HCT116 (cell line): ENCODE results near the gene GIMAP4. TPM values are rescaled to one million over a fixed set of nuclear protein-coding genes. Genes with fewer than 3 reads are reported as not detected.

ENCODE experiments used
- ATAC-seq: fragments of 200-7000 bp; cut with Tn5 transposase; 2 replicates; pipeline ENCODE4 v1.9.1; 2020; ENCODE audit warnings: mild to moderate bottlenecking, moderate library complexity
- BruUV-seq: library from RNA; stranded (reverse); fragments of 400-500 nt; replicated peaks from 2 replicates; lab custom pipeline; 2021; lab: Mats Ljungman, UMichigan
- CTCF ChIA-PET: fragments of 300-600 bp; sonication (Branson Sonifier 250); formaldehyde crosslinking; loops from one replicate; lab custom pipeline; 2021; ENCODE audit warnings: antibody characterized with exemption; lab: Charles Lee
- POLR2A ChIA-PET: fragments of 300-600, 350-600 bp; sonication (Branson Sonifier 250); formaldehyde crosslinking; loops from one replicate; lab custom pipeline; 2021; ENCODE audit warnings: antibody characterized with exemption; lab: Charles Lee
- RAD21 ChIA-PET, 2 experiments: fragments of 300-600 bp; sonication (Branson Sonifier 250); formaldehyde crosslinking; loops; one replicate each; lab custom pipeline; 2023; ENCODE audit warnings: low total read pairs in 2 of 2; ENCODE audit not compliant: uncharacterized antibody in 2 of 2, unreplicated experiment in 2 of 2, low non-redundant PET in 1 of 2; lab: Charles Lee
- DNase-seq: peaks from one replicate; pipeline ENCODE4 v3.0.0-alpha.2; 2010; ENCODE audit warnings: low read depth, low spot score
- H2AFZ ChIP-seq: fragments of 200-600 bp; shearing (Covaris generic), sonication (generic); 2 replicates; pipeline ENCODE4 v1.6.1; 2017; ENCODE audit warnings: low read depth, mixed run types, mixed read lengths, antibody characterized with exemption, low read length; ENCODE audit not compliant: poor library complexity, severe bottlenecking
- H3K27ac ChIP-seq: 2 replicates; pipeline ENCODE4 v1.5.1; 2012; ENCODE audit warnings: low read depth, low read length
- H3K27me3 ChIP-seq: fragments of 200-600 bp; sonication (generic); 2 replicates; pipeline ENCODE4 v1.6.1; 2016; ENCODE audit warnings: mixed run types, low read length, mixed read lengths; ENCODE audit not compliant: insufficient read depth
- H3K36me3 ChIP-seq, 2 experiments: fragments of 200-500 bp in 1 of 2; fragments of 200-600 bp in 1 of 2; sonication (Bioruptor generic) in 1 of 2; sonication (generic) in 1 of 2; 2 replicates each; pipeline versions ENCODE4 v1.5.1 to v1.6.1; 2014 to 2016; ENCODE audit warnings: low read length in 2 of 2, inconsistent platforms in 1 of 2, mixed read lengths in 1 of 2, mixed run types in 1 of 2; ENCODE audit not compliant: insufficient read depth in 2 of 2, control insufficient read depth in 1 of 2
- H3K4me1 ChIP-seq, 2 experiments: fragments of 200-600 bp in 1 of 2; sonication (generic) in 1 of 2; 2 replicates each; pipeline versions ENCODE4 v1.5.1 to v1.6.1; 2012 to 2017; ENCODE audit warnings: low read length in 2 of 2, inconsistent platforms in 1 of 2, mild to moderate bottlenecking in 1 of 2, mixed read lengths in 1 of 2, mixed run types in 1 of 2, moderate library complexity in 1 of 2; ENCODE audit not compliant: insufficient read depth in 2 of 2, control insufficient read depth in 1 of 2
- H3K4me2 ChIP-seq: fragments of 200-600 bp; sonication (generic); 2 replicates; pipeline ENCODE4 v1.6.1; 2017; ENCODE audit warnings: mixed run types, low read length, mixed read lengths
- H3K4me3 ChIP-seq, 2 experiments: fragments of 200-600 bp in 1 of 2; sonication (generic) in 1 of 2; replicated peaks in 1 of 2; 2 replicates each; pipeline ENCODE4 v1.5.1; 2011 to 2016; ENCODE audit warnings: low read length in 2 of 2, control low read depth in 1 of 2, low read depth in 1 of 2, mild to moderate bottlenecking in 1 of 2, mixed read lengths in 1 of 2, mixed run types in 1 of 2
- H3K79me2 ChIP-seq: fragments of 200-600 bp; sonication (generic); 2 replicates; pipeline ENCODE4 v1.6.1; 2017; ENCODE audit warnings: mild to moderate bottlenecking, mixed run types, low read length, moderate library complexity, mixed read lengths; ENCODE audit not compliant: insufficient read depth
- H3K9ac ChIP-seq: fragments of 200-600 bp; sonication (generic); 2 replicates; pipeline ENCODE4 v1.6.1; 2016; ENCODE audit warnings: low read length, mixed read lengths
- H3K9me2 ChIP-seq: fragments of 200-600 bp; sonication (generic), shearing (Covaris generic); 2 replicates; pipeline ENCODE4 v1.6.1; 2017; ENCODE audit warnings: mixed run types, mild to moderate bottlenecking, moderate library complexity; ENCODE audit not compliant: insufficient read depth
- H3K9me3 ChIP-seq, 2 experiments: fragments of 200-500 bp in 1 of 2; fragments of 200-600 bp in 1 of 2; sonication (Bioruptor generic) in 1 of 2; sonication (generic) in 1 of 2; 2 replicates each; pipeline ENCODE4 v1.6.1; 2014 to 2017; ENCODE audit warnings: low read length in 2 of 2, mixed read lengths in 2 of 2, inconsistent platforms in 1 of 2, low read depth in 1 of 2, mild to moderate bottlenecking in 1 of 2, mixed run types in 1 of 2, moderate library complexity in 1 of 2; ENCODE audit not compliant: control insufficient read depth in 1 of 2, insufficient read depth in 1 of 2
- H4K20me1 ChIP-seq: fragments of 200-600 bp; sonication (generic), shearing (Covaris generic); 2 replicates; pipeline ENCODE4 v1.6.1; 2017; ENCODE audit warnings: mixed run types, mild to moderate bottlenecking, moderate library complexity; ENCODE audit not compliant: insufficient read depth
- CBX3 ChIP-seq: IDR thresholded peaks from 2 replicates; pipeline ENCODE4 v1.6.1; 2012; ENCODE audit warnings: low read depth
- CEBPB ChIP-seq: IDR thresholded peaks from 2 replicates; pipeline ENCODE4 v1.6.1; 2012; ENCODE audit warnings: low read depth
- EGR1 ChIP-seq: IDR thresholded peaks from 2 replicates; pipeline ENCODE4 v1.6.1; 2012; ENCODE audit warnings: low read depth
- FOSL1 ChIP-seq: IDR thresholded peaks from 2 replicates; pipeline ENCODE4 v1.6.1; 2012; ENCODE audit warnings: low read depth
- POLR2A ChIP-seq: IDR thresholded peaks from 2 replicates; pipeline ENCODE4 v1.7.0; 2011; ENCODE audit warnings: borderline replicate concordance; ENCODE audit not compliant: insufficient read depth, insufficient read length; ENCODE audit errors: extremely low read depth
- POLR2AphosphoS5 ChIP-seq: IDR thresholded peaks from 2 replicates; pipeline ENCODE4 v1.6.1; 2011; ENCODE audit warnings: mild to moderate bottlenecking, low read depth, low read length, moderate library complexity
- RAD21 ChIP-seq: IDR thresholded peaks from 2 replicates; pipeline ENCODE4 v1.6.1; 2012; ENCODE audit warnings: low read depth, mild to moderate bottlenecking
- SP1 ChIP-seq: IDR thresholded peaks from 2 replicates; pipeline ENCODE4 v1.6.1; 2012; ENCODE audit warnings: low read depth
- SRF ChIP-seq: IDR thresholded peaks from 2 replicates; pipeline ENCODE4 v1.6.1; 2012; ENCODE audit warnings: low read depth
- YY1 ChIP-seq: IDR thresholded peaks from 2 replicates; pipeline ENCODE4 v1.6.1; 2011; ENCODE audit warnings: low read length, low read depth, moderate library complexity, mild to moderate bottlenecking; ENCODE audit not compliant: insufficient replicate concordance; ENCODE audit errors: extremely low read depth
- ZNF274 ChIP-seq: fragments of 200-500 bp; sonication (Bioruptor generic); IDR thresholded peaks from 2 replicates; pipeline ENCODE4 v1.6.1; 2014; ENCODE audit warnings: mild to moderate bottlenecking, low read depth, low read length, inconsistent platforms
- intact Hi-C: fragments of 100-400 bp; cut with micrococcal nuclease; formaldehyde crosslinking; loops from 2 replicates; pipeline ENCODE4 v1.10.0; 2022
- total RNA-seq: library from RNA; stranded (reverse); gene quantifications from one replicate; pipeline ENCODE4 v1.2.1, GENCODE V29; 2021; ENCODE audit not compliant: unreplicated experiment
- TF ChIP-seq, protein P1 (sequence below): IDR thresholded peaks from 2 replicates; pipeline ENCODE4 v1.6.1; 2012; ENCODE audit warnings: low read depth
- TF ChIP-seq, protein P2 (sequence below): IDR thresholded peaks from 2 replicates; pipeline ENCODE4 v1.6.1; 2012
- TF ChIP-seq, protein P3 (sequence below), 3 experiments: fragments of 200-600 bp in 1 of 3; sonication (generic) in 1 of 3; IDR thresholded peaks in 2 of 3; conservative IDR thresholded peaks in 1 of 3; 2 replicates each; pipeline ENCODE4 v1.5.1; 2012 to 2017; ENCODE audit warnings: low read depth in 2 of 3, low read length in 2 of 3, antibody characterized with exemption in 1 of 3, borderline replicate concordance in 1 of 3, control low read depth in 1 of 3, mild to moderate bottlenecking in 1 of 3, mixed read lengths in 1 of 3, mixed run types in 1 of 3, moderate library complexity in 1 of 3; ENCODE audit not compliant: insufficient read depth in 1 of 3
- TF ChIP-seq, protein P4 (sequence below): IDR thresholded peaks from 2 replicates; pipeline ENCODE4 v1.6.1; 2012

Gene GIMAP4
- total RNA-seq, 1 experiment from 2014 or later: 0.49 TPM

DNA sequence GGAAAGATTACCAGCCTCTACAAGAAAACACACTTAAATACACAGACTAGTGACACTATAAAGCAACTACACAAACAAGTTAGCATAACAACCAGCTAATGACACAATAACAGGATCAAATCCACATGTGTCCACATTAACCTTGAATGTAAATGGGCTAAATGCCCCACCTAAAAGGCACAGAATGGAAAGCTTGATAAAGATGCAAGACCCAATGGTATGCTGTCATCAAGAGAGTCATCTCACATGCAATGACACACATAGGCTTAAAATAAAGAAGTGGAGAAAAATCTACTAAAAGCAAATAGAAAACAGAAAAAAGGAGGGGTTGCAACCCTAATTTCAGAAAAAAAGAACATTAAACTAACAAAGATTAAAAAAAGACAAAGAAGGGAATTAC lies 14.0 kb upstream of the GIMAP4 start:
- Histone ChIP-seq H3K27ac (no peak overlapping the region), H3K36me3 (no peaks in the 10 kb centered on the region), H3K9me2 (no peaks in the 10 kb centered on the region), H3K4me3 (no peak overlapping the region), H3K9ac (no peak overlapping the region), H2AFZ (no peak overlapping the region), H3K4me1 (no peaks in the 10 kb centered on the region), H3K27me3 (no peaks in the 10 kb centered on the region), H3K79me2 (no peaks in the 10 kb centered on the region), H3K4me2 (no peak overlapping the region), H3K9me3 (no peaks in the 10 kb centered on the region), H4K20me1 (no peaks in the 10 kb centered on the region)
- no peak for TF ChIP-seq CBX3
- TF ChIP-seq ZNF274: no peak
- no peak for TF ChIP-seq RAD21
- TF ChIP-seq SRF: no peak
- TF ChIP-seq POLR2A: no peak
- no peak for TF ChIP-seq EGR1
- TF ChIP-seq CEBPB: no peak
- TF ChIP-seq, protein P1, sequence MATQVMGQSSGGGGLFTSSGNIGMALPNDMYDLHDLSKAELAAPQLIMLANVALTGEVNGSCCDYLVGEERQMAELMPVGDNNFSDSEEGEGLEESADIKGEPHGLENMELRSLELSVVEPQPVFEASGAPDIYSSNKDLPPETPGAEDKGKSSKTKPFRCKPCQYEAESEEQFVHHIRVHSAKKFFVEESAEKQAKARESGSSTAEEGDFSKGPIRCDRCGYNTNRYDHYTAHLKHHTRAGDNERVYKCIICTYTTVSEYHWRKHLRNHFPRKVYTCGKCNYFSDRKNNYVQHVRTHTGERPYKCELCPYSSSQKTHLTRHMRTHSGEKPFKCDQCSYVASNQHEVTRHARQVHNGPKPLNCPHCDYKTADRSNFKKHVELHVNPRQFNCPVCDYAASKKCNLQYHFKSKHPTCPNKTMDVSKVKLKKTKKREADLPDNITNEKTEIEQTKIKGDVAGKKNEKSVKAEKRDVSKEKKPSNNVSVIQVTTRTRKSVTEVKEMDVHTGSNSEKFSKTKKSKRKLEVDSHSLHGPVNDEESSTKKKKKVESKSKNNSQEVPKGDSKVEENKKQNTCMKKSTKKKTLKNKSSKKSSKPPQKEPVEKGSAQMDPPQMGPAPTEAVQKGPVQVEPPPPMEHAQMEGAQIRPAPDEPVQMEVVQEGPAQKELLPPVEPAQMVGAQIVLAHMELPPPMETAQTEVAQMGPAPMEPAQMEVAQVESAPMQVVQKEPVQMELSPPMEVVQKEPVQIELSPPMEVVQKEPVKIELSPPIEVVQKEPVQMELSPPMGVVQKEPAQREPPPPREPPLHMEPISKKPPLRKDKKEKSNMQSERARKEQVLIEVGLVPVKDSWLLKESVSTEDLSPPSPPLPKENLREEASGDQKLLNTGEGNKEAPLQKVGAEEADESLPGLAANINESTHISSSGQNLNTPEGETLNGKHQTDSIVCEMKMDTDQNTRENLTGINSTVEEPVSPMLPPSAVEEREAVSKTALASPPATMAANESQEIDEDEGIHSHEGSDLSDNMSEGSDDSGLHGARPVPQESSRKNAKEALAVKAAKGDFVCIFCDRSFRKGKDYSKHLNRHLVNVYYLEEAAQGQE: no peak
- TF ChIP-seq POLR2AphosphoS5: no peak
- no peak for TF ChIP-seq FOSL1
- TF ChIP-seq, protein P2, sequence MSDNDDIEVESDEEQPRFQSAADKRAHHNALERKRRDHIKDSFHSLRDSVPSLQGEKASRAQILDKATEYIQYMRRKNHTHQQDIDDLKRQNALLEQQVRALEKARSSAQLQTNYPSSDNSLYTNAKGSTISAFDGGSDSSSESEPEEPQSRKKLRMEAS: no peak
- TF ChIP-seq SP1: no peak
- no peak for TF ChIP-seq YY1
- TF ChIP-seq, protein P3, sequence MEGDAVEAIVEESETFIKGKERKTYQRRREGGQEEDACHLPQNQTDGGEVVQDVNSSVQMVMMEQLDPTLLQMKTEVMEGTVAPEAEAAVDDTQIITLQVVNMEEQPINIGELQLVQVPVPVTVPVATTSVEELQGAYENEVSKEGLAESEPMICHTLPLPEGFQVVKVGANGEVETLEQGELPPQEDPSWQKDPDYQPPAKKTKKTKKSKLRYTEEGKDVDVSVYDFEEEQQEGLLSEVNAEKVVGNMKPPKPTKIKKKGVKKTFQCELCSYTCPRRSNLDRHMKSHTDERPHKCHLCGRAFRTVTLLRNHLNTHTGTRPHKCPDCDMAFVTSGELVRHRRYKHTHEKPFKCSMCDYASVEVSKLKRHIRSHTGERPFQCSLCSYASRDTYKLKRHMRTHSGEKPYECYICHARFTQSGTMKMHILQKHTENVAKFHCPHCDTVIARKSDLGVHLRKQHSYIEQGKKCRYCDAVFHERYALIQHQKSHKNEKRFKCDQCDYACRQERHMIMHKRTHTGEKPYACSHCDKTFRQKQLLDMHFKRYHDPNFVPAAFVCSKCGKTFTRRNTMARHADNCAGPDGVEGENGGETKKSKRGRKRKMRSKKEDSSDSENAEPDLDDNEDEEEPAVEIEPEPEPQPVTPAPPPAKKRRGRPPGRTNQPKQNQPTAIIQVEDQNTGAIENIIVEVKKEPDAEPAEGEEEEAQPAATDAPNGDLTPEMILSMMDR (IDR thresholded peaks at IDR 0.05 in 2 of 3, conservative IDR thresholded peaks at IDR 0.05 in 1 of 3; ENCODE audit: borderline replicate concordance in 1 of 3, insufficient read depth in 1 of 3, low read depth in 2 of 3, low read length in 2 of 3): no peak
- TF ChIP-seq, protein P4, sequence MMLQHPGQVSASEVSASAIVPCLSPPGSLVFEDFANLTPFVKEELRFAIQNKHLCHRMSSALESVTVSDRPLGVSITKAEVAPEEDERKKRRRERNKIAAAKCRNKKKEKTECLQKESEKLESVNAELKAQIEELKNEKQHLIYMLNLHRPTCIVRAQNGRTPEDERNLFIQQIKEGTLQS: no peak
- BruUV-seq: no TSS peak
- ChIA-PET POLR2A (no interaction called here), CTCF (no interaction called here), RAD21 (no interaction called here)
- no peak for DNase-seq
- intact Hi-C loops: no loop called here
- ATAC-seq: no peak
